H1 (cell line): ENCODE data around the gene AHSP. TPM values are rescaled to one million over a fixed set of nuclear protein-coding genes. Genes with fewer than 3 reads are reported as not detected.

Source experiments
- CTCF ChIA-PET: fragments of 300-600 bp; sonication (Branson Sonifier 250); formaldehyde crosslinking; loops from one replicate; lab custom pipeline; 2021; ENCODE audit not compliant: partially characterized antibody; lab: Charles Lee
- POLR2A ChIA-PET: fragments of 300-600 bp; sonication (Branson Sonifier 250); formaldehyde crosslinking; loops from one replicate; lab custom pipeline; 2021; ENCODE audit warnings: inconsistent platforms; ENCODE audit not compliant: partially characterized antibody; lab: Charles Lee
- DNase-seq, 2 experiments: peaks; one replicate each; pipeline versions ENCODE4 v3.0.0 to v3.0.0-alpha.2; 2010 to 2022; ENCODE audit warnings: low spot score in 2 of 2, low read depth in 1 of 2, mixed read lengths in 1 of 2
- FAIRE-seq: peaks from 2 replicates; lab custom pipeline; 2011; peaks lifted over from hg19 to GRCh38; lab: Jason Lieb, UNC
- H2AFZ ChIP-seq: 2 replicates; pipeline ENCODE4 v1.8.1; 2012; ENCODE audit warnings: low read length, inconsistent platforms
- H2AK5ac ChIP-seq: 2 replicates; pipeline ENCODE4 v1.6.1; 2013; ENCODE audit warnings: low read depth, low read length
- H2BK120ac ChIP-seq: replicated peaks from 2 replicates; pipeline ENCODE3; 2013; ENCODE audit warnings: low read depth, low read length, inconsistent platforms
- H2BK12ac ChIP-seq: 2 replicates; pipeline ENCODE4 v1.6.1; 2013; ENCODE audit warnings: low read depth, low read length
- H2BK15ac ChIP-seq: 2 replicates; pipeline ENCODE4 v1.6.1; 2013; ENCODE audit warnings: low read length
- H2BK20ac ChIP-seq: 2 replicates; pipeline ENCODE4 v1.6.1; 2013; ENCODE audit warnings: low read length
- H2BK5ac ChIP-seq: 2 replicates; pipeline ENCODE4 v1.6.1; 2013; ENCODE audit warnings: low read depth, low read length
- H3K14ac ChIP-seq: 2 replicates; pipeline ENCODE4 v1.6.1; 2013; ENCODE audit warnings: inconsistent platforms; ENCODE audit not compliant: insufficient read length
- H3K18ac ChIP-seq: 2 replicates; pipeline ENCODE4 v1.6.1; 2013; ENCODE audit warnings: low read length; ENCODE audit errors: extremely low read depth
- H3K23ac ChIP-seq: 2 replicates; pipeline ENCODE4 v1.6.1; 2013; ENCODE audit warnings: inconsistent platforms; ENCODE audit not compliant: insufficient read length
- H3K23me2 ChIP-seq: 2 replicates; pipeline ENCODE4 v1.6.1; 2013; ENCODE audit warnings: low read depth, low read length
- H3K27ac ChIP-seq: 2 replicates; pipeline ENCODE4 v1.6.1; 2011; ENCODE audit warnings: low read depth, low read length, inconsistent platforms
- H3K27me3 ChIP-seq, 4 experiments: replicated peaks in 1 of 4; 1 replicate in 1 of 4; 2 replicates in 3 of 4; pipeline versions ENCODE4 v1.6.1 to v1.8.1; 2011 to 2013; ENCODE audit warnings: low read length in 3 of 4, mild to moderate bottlenecking in 3 of 4, inconsistent platforms in 2 of 4, mixed read lengths in 2 of 4, moderate library complexity in 1 of 4; ENCODE audit not compliant: control insufficient read depth in 3 of 4, insufficient read depth in 3 of 4; ENCODE audit errors: extremely low read depth in 1 of 4
- H3K36me3 ChIP-seq, 4 experiments: 2 replicates each; pipeline versions ENCODE4 v1.6.1 to v1.8.1; 2011 to 2013; ENCODE audit warnings: mild to moderate bottlenecking in 4 of 4, low read length in 3 of 4, moderate library complexity in 2 of 4, control low read depth in 1 of 4, inconsistent platforms in 1 of 4; ENCODE audit not compliant: insufficient read depth in 4 of 4, control insufficient read depth in 2 of 4
- H3K4ac ChIP-seq: replicated peaks from 2 replicates; pipeline ENCODE3; 2013; ENCODE audit warnings: low read length, low read depth, mixed read lengths, inconsistent platforms; ENCODE audit not compliant: insufficient read length
- H3K4me1 ChIP-seq, 4 experiments: replicated peaks in 1 of 4; 1 replicate in 1 of 4; 2 replicates in 3 of 4; pipeline versions ENCODE4 v1.6.1 to v1.8.1; 2011 to 2013; ENCODE audit warnings: low read length in 3 of 4, inconsistent platforms in 2 of 4, mixed read lengths in 1 of 4; ENCODE audit not compliant: insufficient read depth in 4 of 4, control insufficient read depth in 3 of 4
- H3K4me2 ChIP-seq, 2 experiments: 2 replicates each; pipeline versions ENCODE4 v1.6.1 to v1.8.1; 2011 to 2013; ENCODE audit warnings: low read depth in 2 of 2, low read length in 2 of 2, control low read depth in 1 of 2, inconsistent platforms in 1 of 2, mild to moderate bottlenecking in 1 of 2; ENCODE audit not compliant: insufficient read depth in 1 of 2
- H3K4me3 ChIP-seq, 4 experiments: fragments of 200-600, 300-600 bp in 1 of 4; sonication (generic), shearing (Covaris generic), sonication (Bioruptor Twin) in 1 of 4; 2 replicates each; pipeline versions ENCODE4 v1.5.1 to v1.8.1; 2011 to 2016; ENCODE audit warnings: low read length in 4 of 4, low read depth in 3 of 4, control low read depth in 2 of 4, inconsistent platforms in 2 of 4, mild to moderate bottlenecking in 2 of 4, mixed read lengths in 1 of 4, moderate library complexity in 1 of 4; ENCODE audit not compliant: insufficient read depth in 2 of 4; ENCODE audit errors: extremely low read depth in 1 of 4
- H3K56ac ChIP-seq: replicated peaks from 2 replicates; pipeline ENCODE3; 2013; ENCODE audit warnings: low read depth, mild to moderate bottlenecking, mixed read lengths, low read length, inconsistent platforms; ENCODE audit not compliant: insufficient read length
- H3K79me1 ChIP-seq: 2 replicates; pipeline ENCODE4 v1.6.1; 2013; ENCODE audit warnings: low read depth, low read length, control low read depth
- H3K79me2 ChIP-seq, 2 experiments: 2 replicates each; pipeline versions ENCODE4 v1.6.1 to v1.8.1; 2012 to 2013; ENCODE audit warnings: low read length in 2 of 2, mild to moderate bottlenecking in 2 of 2, inconsistent platforms in 1 of 2; ENCODE audit not compliant: insufficient read depth in 2 of 2, control insufficient read depth in 1 of 2
- H3K9ac ChIP-seq, 4 experiments: replicated peaks in 1 of 4; 1 replicate in 1 of 4; 2 replicates in 3 of 4; pipeline versions ENCODE4 v1.6.1 to v1.8.1; 2011 to 2013; ENCODE audit warnings: low read depth in 3 of 4, low read length in 3 of 4, control low read depth in 2 of 4, mild to moderate bottlenecking in 2 of 4, moderate library complexity in 2 of 4, inconsistent platforms in 1 of 4; ENCODE audit errors: extremely low read depth in 1 of 4
- H3K9me3 ChIP-seq, 2 experiments: 2 replicates each; pipeline versions ENCODE4 v1.6.1 to v1.8.1; 2012 to 2013; ENCODE audit warnings: mild to moderate bottlenecking in 2 of 2, moderate library complexity in 2 of 2, control low read depth in 1 of 2, inconsistent platforms in 1 of 2, low read depth in 1 of 2, low read length in 1 of 2, mixed read lengths in 1 of 2; ENCODE audit not compliant: insufficient read depth in 2 of 2
- H4K20me1 ChIP-seq, 2 experiments: replicated peaks in 1 of 2; 2 replicates each; pipeline versions ENCODE3 to v1.8.1; 2011 to 2013; ENCODE audit warnings: inconsistent platforms in 2 of 2, low read length in 2 of 2, mild to moderate bottlenecking in 1 of 2; ENCODE audit not compliant: insufficient read depth in 2 of 2, control insufficient read depth in 1 of 2
- H4K5ac ChIP-seq: 2 replicates; pipeline ENCODE4 v1.6.1; 2013; ENCODE audit warnings: low read length, low read depth, mixed read lengths, inconsistent platforms; ENCODE audit not compliant: insufficient read length
- H4K8ac ChIP-seq: 2 replicates; pipeline ENCODE4 v1.8.0; 2013; ENCODE audit warnings: mild to moderate bottlenecking, moderate library complexity, low read length, inconsistent platforms; ENCODE audit not compliant: insufficient read depth; ENCODE audit errors: extremely low read depth
- H4K91ac ChIP-seq: replicated peaks from 2 replicates; pipeline ENCODE3; 2013; ENCODE audit warnings: low read length, mixed read lengths, inconsistent platforms; ENCODE audit not compliant: insufficient read length
- WGBS, 2 experiments: shearing (Covaris generic) in 1 of 2; methylation state at CpG; one replicate each; pipeline versions ENCODE4 v1.1.6 to v1.1.7; 2013 to 2015; ENCODE audit warnings: low lambda C conversion rate in 2 of 2, mixed read lengths in 2 of 2, inconsistent platforms in 1 of 2, low coverage in 1 of 2, missing lambda C conversion rate in 1 of 2; ENCODE audit not compliant: insufficient replicate concordance in 2 of 2, insufficient coverage in 1 of 2, insufficient read length in 1 of 2; ENCODE audit errors: extremely low coverage in 1 of 2, missing lambda C conversion rate in 1 of 2; 5-methylcytosine and 5-hydroxymethylcytosine counted together
- polyA plus RNA-seq, 7 experiments: library from polyadenylated mRNA; depleted of rRNA in 3 of 7; stranded (reverse) in 5 of 7; unstranded in 2 of 7; fragments of >200 nt in 5 of 7; fragments of 200-250 nt in 2 of 7; gene quantifications; 1 replicate in 5 of 7; 2 replicates in 1 of 7; 4 replicates in 1 of 7; pipeline versions ENCODE4 v1.2.1 to v1.2.3, GENCODE V29; 2011 to 2013; ENCODE audit warnings: missing spikeins in 2 of 7, mixed read lengths in 2 of 7
- total RNA-seq: library from RNA; stranded (reverse); fragmentation: NEBNext Ultra II Directional; extraction: Animal tissue kit (Norgen Biotek cat#: 25700); gene quantifications from 2 replicates; pipeline ENCODE4 v1.2.1, GENCODE V29; 2021

AHSP gene
- total and polyA plus RNA-seq, 2 of the 8 experiments (the other 6 are each of a cell fraction or from before 2014, with no cell fraction given), result 0.91 to 15.3 TPM

GRCh38 chr16:31536804-31537361 lies 9.2 kb downstream of the AHSP start:
- no peak for FAIRE-seq
- Histone ChIP-seq H3K14ac (no peak overlapping the region), H4K20me1 (no peaks in the 10 kb centered on the region), H3K4me1 (no peaks in the 10 kb centered on the region), H3K4me3 (peak overlapping the region in 3 of 4 experiments; percentile 21 to 55 (median 32); a peak in 5 of 8 replicates), H3K27ac (no peak overlapping the region), H2BK12ac (no peak overlapping the region), H2BK20ac (no peak overlapping the region), H2BK5ac (no peak overlapping the region), H3K23me2 (peaks cover 2% of the 10 kb centered on the region; the same call in 1 of the 2 replicates), H3K4me2 (peak overlapping the region; percentile 39 to 56), H4K91ac (no peak overlapping the region), H4K5ac (no peak overlapping the region), H3K9ac (no peak overlapping the region), H4K8ac (peak overlapping the region; percentile 35; the same call in 1 of the 2 replicates), H3K27me3 (peaks cover 0 to under 1% (median 0%) of the 10 kb centered on the region in 4 experiments; a peak in 1 of 7 replicates), H2BK15ac (no peak overlapping the region), H3K79me2 (no peaks in the 10 kb centered on the region), H3K36me3 (no peaks in the 10 kb centered on the region), H3K79me1 (no peaks in the 10 kb centered on the region), H2AFZ (no peak overlapping the region), H3K56ac (no peak overlapping the region), H3K4ac (no peak overlapping the region), H3K9me3 (peaks cover 11 to 23% of the 10 kb centered on the region in 2 experiments), H3K18ac (no peak overlapping the region; the same call in 1 of the 2 replicates), H3K23ac (no peak overlapping the region), H2BK120ac (no peak overlapping the region), H2AK5ac (no peak overlapping the region)
- DNase-seq, result no peak
- WGBS, 2 experiments, result 80% methylated on average over 16 of the region's 21 CpGs; no CpG with 5 or more reads in 1 of the 2 experiments
- ChIA-PET POLR2A (interaction anchor here (1.0 to 1.4 kb wide), 2 partner anchors 8 to 29 kb away, joined by 3 to 5 read pairs; partner anchors contain the start of gene RUSF1), CTCF (interaction anchor here (0.9 kb wide), 1 partner anchor 43 kb away, joined by 3 read pairs; no protein-coding TSS in a partner anchor)
